ENCODE results near the gene OSGIN1.
A peak's percentile ranks its signal among the peaks of the same experiment; 100 is the strongest.

OSGIN1 gene

DNA sequence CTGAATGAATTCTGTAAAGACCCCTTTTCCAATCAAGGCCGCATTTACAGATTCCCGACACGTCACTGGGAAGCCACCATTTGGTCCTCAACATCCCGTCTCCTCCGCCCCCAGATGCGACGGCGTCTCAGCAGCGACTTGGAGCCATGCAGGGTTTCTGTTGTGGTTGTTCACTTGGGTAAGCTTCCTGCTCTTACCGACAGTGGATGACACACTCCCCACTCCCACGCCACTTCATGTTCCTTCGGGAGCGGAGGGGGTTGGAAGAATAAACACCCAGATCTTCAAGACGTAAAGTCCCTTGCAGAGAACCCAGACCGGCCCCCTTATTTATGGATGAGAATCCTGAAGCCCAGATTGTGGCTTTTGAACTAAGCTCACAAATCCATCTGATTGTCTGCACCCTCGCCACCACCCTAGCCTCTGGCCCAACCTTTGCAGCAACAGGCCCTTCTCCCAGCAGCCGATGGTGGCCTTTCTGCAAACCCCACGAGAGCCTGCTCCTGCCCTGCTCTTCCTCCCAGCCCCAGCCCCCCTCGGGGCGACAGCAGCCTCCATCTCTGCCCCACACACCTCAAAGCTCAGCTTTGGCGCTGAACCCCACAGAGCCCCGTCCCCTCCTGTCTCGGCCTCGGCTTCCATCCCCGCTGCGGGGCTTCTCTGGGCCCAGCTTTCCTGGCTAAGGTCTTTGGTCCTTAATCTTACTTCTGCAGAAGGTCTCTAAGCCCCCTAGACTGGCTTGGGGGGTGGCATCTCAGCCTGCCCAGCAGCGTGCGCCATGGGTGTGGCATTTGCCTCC is 19.0 kb upstream of the OSGIN1 start:
- H3K36me3 ChIP-seq = no peaks in the 10 kb centered on the region
- H3K27me3 ChIP-seq = no peaks in the 10 kb centered on the region
- no peaks in the 10 kb centered on the region for H3K9me3 ChIP-seq
- H4K20me1 ChIP-seq = no peaks in the 10 kb centered on the region
- no peak for TF ChIP-seq Cebpa-rat (IDR thresholded peaks at IDR 0.05)
- H3K4me1 ChIP-seq = peaks cover 14% of the 10 kb centered on the region
- H3K9ac ChIP-seq = no peak overlapping the region
- H3K4me3 ChIP-seq = no peak overlapping the region
- no peak overlapping the region for H3K27ac ChIP-seq
- 0 out of 2 replicates have a peak overlapping the region, but pooled peaks have one; percentile 12 for H3K4me2 ChIP-seq

DNA sequence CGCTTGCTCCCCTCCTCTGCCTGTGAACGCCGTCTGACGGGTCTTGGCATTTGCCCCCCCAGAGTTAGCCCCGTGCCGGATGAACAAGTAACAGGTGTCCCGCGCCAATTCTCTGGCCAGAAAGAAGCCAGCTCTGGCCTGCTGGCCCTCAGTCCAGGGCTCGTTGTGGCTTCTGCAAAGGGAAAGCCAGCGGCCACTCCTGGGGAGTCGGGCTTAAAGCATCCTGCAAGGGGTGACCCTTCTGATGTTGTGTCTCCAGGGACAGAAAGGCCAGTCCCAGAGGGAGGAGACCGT is 18.4 kb upstream of the OSGIN1 start:
- Histone ChIP-seq H3K27ac (no peak overlapping the region), H3K4me3 (no peak overlapping the region), H3K9me3 (no peaks in the 10 kb centered on the region), H3K4me2 (no peak overlapping the region), H3K27me3 (no peaks in the 10 kb centered on the region), H3K9ac (no peak overlapping the region), H3K4me1 (peaks cover 19% of the 10 kb centered on the region), H4K20me1 (no peaks in the 10 kb centered on the region), H3K36me3 (no peaks in the 10 kb centered on the region)
- no peak for TF ChIP-seq Cebpa-rat (IDR thresholded peaks at IDR 0.05)

DNA sequence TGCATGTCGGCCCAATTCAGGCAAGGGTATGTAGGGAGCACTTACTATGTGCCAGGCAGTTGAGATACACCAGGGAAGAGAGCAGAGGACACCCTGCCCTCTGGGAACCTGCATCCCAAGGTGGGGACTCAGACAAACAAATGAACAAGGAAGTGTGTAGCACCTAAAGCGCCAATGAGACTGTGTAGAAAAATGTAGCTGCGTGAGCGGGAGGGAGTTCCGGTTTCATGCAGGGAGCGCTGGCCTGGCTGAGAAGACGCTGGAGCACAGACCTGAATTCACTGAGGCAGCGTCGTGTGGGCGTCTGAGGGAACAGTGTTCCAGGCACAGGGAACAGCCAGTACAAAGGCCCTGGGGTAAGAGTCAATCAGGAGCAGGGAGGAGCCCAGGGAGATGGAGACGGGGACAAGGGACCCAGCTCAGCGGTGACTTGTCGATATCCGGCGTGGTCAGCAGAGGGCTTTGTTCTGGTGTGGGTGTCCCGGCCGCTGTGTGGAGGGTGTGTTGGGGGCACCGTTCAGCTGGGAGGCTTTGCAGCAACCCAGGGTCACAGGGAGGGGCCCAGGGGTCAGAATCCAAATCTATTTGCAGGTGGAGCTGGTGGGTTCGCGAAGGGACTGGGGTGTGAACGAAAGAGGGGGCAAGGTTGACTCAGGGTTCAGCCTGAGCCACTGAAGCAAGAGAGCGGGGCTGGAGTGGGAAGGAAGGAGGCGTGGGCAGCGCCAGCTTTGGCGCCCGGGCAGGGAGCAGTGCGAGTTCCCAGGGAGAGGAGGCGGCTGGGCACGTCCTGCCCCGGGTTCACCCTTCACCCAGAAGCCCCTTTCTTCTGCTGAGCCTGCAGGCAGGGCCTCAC is 17.8 kb upstream of the OSGIN1 start:
- Histone ChIP-seq H3K4me1 (peaks cover 25% of the 10 kb centered on the region), H4K20me1 (no peaks in the 10 kb centered on the region), H3K27ac (no peak overlapping the region), H3K27me3 (no peaks in the 10 kb centered on the region), H3K4me3 (no peak overlapping the region), H3K4me2 (no peak overlapping the region), H3K9me3 (no peaks in the 10 kb centered on the region), H3K36me3 (no peaks in the 10 kb centered on the region), H3K9ac (no peak overlapping the region)
- no peak for TF ChIP-seq Cebpa-rat (IDR thresholded peaks at IDR 0.05)

DNA sequence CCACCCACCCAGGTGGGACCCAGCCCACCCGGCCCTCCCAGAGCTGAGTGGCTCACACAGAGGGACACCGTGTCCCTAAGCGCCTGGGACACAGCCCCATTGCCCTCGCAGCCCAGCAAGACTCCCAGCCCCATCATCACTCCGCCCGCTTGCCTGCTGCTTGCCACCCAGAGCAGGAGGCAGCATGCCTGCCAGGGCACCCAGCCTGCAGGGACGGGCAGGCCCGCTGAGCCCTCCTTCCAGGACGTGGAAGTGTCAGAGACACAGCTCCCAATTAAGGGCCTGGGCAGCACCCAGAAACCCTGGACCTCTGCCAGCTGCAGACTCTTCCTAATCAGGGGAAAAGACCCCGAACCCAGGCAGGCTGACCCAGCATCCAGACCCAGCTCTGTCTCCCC is 17.2 kb upstream of the OSGIN1 start:
- H3K27me3 ChIP-seq = no peaks in the 10 kb centered on the region
- no peak for TF ChIP-seq Cebpa-rat (IDR thresholded peaks at IDR 0.05)
- H3K4me2 ChIP-seq = no peak overlapping the region
- H3K9me3 ChIP-seq = no peaks in the 10 kb centered on the region
- H3K27ac ChIP-seq = no peak overlapping the region; the same call in 1 of the 2 replicates
- no peaks in the 10 kb centered on the region for H4K20me1 ChIP-seq
- H3K4me3 ChIP-seq = no peak overlapping the region
- peaks cover 31% of the 10 kb centered on the region for H3K4me1 ChIP-seq
- H3K36me3 ChIP-seq = no peaks in the 10 kb centered on the region
- no peak overlapping the region for H3K9ac ChIP-seq

DNA sequence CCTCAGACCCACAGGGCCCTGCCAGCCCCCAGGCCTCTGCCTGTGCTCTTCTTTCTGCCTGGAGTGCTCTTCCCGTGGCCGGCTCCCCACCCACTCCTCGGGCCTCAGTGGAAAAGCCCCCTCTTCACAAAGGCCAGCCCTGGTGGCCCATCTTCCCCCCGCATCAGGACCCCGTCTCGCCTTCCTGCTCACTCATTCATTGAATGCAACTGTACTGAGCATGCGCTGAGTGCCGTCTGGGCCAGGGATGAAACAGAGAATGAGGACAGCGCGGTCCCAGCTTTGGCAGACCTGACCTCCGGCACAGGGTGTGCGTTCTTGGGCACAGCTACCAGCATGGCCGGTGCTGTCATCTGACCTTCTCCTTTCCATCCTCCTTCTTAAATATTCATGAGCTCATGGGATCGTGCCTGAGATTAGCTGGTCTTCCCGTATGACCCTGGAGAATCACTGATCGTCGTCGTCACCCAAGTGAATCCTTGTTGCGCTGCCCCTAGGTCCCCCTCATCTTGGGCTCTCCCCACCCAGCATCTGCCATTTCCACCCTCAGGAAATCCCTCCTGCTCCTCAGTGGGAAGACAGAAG is 16.4 kb upstream of the OSGIN1 start:
- no peak overlapping the region for H3K27ac ChIP-seq
- no peak overlapping the region for H3K4me2 ChIP-seq
- no peak overlapping the region for H3K9ac ChIP-seq
- no peaks in the 10 kb centered on the region for H3K27me3 ChIP-seq
- H3K4me1 ChIP-seq = peaks cover 40% of the 10 kb centered on the region
- H3K9me3 ChIP-seq = no peaks in the 10 kb centered on the region
- H4K20me1 ChIP-seq = no peaks in the 10 kb centered on the region
- TF ChIP-seq Cebpa-rat (IDR thresholded peaks at IDR 0.05) = no peak
- H3K36me3 ChIP-seq = no peaks in the 10 kb centered on the region
- H3K4me3 ChIP-seq = no peak overlapping the region

DNA sequence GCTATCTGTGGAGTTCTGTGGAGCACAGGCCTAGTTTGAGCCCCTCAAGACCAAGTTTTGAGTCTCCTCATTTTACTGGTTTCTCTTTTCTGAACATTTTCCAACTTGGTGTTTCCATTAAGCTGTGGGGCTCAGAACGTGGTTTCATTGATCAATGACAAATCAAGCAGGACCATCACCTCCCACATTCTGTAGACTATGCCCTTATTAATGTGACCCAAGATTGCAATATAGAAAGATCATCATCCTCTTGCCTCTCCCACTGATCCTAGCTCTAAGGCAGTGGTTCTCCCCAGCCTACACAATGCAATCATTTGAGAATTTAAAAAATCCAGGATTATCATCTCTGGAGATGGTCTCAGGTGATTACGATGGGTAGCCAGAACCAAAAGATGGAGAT is 15.8 kb upstream of the OSGIN1 start:
- Histone ChIP-seq H3K4me2 (no peak overlapping the region), H4K20me1 (no peaks in the 10 kb centered on the region), H3K36me3 (no peaks in the 10 kb centered on the region), H3K9me3 (no peaks in the 10 kb centered on the region), H3K27ac (no peak overlapping the region), H3K4me1 (peaks cover 46% of the 10 kb centered on the region), H3K4me3 (no peak overlapping the region), H3K9ac (no peak overlapping the region), H3K27me3 (no peaks in the 10 kb centered on the region)
- TF ChIP-seq Cebpa-rat (IDR thresholded peaks at IDR 0.05) = no peak

DNA sequence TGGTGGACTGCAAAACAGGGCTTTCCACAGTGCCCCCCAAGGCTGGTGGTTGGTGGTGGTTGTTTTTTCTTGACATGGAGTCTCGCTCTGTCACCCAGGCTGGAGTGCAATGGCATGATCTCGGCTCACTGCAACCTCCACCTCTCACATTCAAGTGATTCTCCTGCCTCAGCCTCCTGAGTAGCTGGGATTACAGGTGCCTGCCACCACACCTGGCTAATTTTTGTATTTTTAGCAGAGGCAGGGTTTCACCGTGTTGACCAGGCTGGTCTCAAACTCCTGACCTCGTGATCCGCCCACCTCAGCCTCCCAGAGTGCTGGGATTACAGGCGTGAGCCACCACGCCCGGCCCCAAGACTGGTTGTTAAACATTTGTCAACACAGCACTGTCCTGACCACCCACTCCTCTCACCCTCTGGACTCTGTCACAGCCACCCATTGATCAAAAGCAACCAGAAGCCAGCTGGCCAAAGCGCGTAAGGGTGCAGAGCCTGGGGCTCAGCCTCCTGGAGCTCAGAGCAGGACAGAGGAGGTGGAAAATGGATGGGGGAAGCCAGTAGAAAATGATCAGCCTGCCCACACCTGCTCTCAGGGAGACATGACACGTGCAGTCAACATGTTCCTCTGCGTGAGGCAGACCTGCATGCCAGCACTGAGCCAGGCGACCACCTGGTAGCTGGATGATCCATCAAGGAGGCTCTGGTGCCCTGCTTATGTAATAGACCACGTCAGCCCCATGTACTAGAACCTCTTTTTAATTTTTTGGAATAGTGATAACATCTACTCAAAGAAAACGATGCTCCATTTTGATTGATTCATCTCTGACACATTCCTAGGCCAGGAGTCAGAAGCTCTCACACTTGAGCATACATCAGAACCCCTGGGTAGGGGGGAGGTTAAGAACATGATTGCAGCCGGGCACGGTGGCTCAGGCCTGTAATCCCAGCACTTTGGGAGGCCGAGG is 14.8 kb upstream of the OSGIN1 start:
- H3K9ac ChIP-seq = no peak overlapping the region
- H3K4me1 ChIP-seq = peaks cover 49% of the 10 kb centered on the region
- TF ChIP-seq Cebpa-rat (IDR thresholded peaks at IDR 0.05) = no peak
- no peak overlapping the region for H3K27ac ChIP-seq
- H3K9me3 ChIP-seq = no peaks in the 10 kb centered on the region
- H3K4me3 ChIP-seq = no peak overlapping the region
- H3K36me3 ChIP-seq = no peaks in the 10 kb centered on the region
- H3K4me2 ChIP-seq = no peak overlapping the region
- no peaks in the 10 kb centered on the region for H4K20me1 ChIP-seq
- H3K27me3 ChIP-seq = no peaks in the 10 kb centered on the region

DNA sequence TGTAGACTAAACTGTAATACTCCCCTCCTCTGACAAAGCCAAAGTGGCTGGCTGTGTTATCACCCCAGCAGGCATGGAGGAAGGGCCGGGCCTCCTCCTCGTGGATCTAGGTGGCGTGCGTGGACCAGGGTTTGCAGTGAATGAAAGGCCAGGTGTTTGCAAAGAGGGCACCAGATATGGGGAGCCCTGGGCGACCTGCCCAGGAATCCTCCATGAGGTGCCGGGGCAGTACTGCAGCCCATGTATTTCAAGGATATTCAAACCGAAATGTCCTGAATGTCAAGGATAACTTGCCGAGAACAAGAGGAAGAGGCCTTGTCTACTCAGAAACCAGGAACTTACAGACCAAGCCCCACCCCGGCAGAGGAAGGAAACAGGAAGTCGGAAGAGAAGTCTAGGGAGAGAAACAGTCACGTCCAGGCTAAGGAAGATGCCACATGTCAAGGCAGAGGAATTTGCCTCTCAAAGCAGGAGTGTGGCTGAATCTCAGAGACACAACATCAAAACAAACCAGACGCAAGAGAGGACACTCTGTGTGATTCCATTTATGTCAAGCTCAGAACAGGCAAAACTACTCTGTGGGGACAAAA is 13.7 kb upstream of the OSGIN1 start:
- H3K27ac ChIP-seq = 0 out of 2 replicates have a peak overlapping the region, but pooled peaks have one; percentile 2
- H3K4me1 ChIP-seq = peaks cover 40% of the 10 kb centered on the region
- no peaks in the 10 kb centered on the region for H3K36me3 ChIP-seq
- H3K27me3 ChIP-seq = no peaks in the 10 kb centered on the region
- no peak for TF ChIP-seq Cebpa-rat (IDR thresholded peaks at IDR 0.05)
- no peaks in the 10 kb centered on the region for H3K9me3 ChIP-seq
- H3K4me2 ChIP-seq = peak overlapping the region; percentile 79
- H3K4me3 ChIP-seq = no peak overlapping the region
- no peak overlapping the region for H3K9ac ChIP-seq
- H4K20me1 ChIP-seq = no peaks in the 10 kb centered on the region

DNA sequence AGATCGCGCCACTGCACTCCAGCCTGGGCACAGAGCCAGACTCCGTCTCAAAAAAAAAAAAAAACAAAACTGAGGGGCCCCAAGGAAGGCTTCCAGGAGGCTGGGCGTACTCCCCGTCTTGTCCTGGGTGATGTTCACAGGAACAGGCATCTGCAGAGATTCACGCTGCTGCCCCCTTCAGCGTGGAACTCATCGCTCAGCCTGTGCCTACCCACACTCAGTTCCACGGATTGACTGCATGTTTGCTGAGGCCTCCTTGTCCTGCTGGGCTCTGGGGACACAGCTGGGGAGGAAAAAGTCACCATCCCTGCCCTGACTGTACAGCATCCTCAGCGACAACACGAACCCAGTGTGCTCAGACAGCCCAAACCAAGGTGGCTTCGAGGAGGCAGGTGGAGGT is 12.9 kb upstream of the OSGIN1 start:
- Histone ChIP-seq H3K9me3 (no peaks in the 10 kb centered on the region), H3K4me3 (no peak overlapping the region), H3K27me3 (no peaks in the 10 kb centered on the region), H3K9ac (no peak overlapping the region; the same call in 1 of the 2 replicates), H3K4me2 (peak overlapping the region; percentile 79), H3K4me1 (peaks cover 38% of the 10 kb centered on the region), H3K27ac (peak overlapping the region; percentile 63), H3K36me3 (no peaks in the 10 kb centered on the region), H4K20me1 (no peaks in the 10 kb centered on the region)
- TF ChIP-seq Cebpa-rat (IDR thresholded peaks at IDR 0.05) = no peak
